Type B pancreatic cell (in vitro differentiated cells): ENCODE measurements around the gene NOP58. TPM values are rescaled to one million over a fixed set of nuclear protein-coding genes. Genes with fewer than 3 reads are reported as not detected.
"Not testable (repeated sequence)": the region's sequence is repeated elsewhere in the genome, so short reads cannot be mapped to it uniquely, and the experiment has no call there.

Experiments
- DNase-seq: peaks from one replicate; pipeline ENCODE4 v3.0.0; 2021; ENCODE audit warnings: mixed read lengths; ENCODE audit not compliant: unreplicated experiment; ENCODE audit errors: extremely low spot score
- H3K27ac Mint-ChIP-seq: 2 replicates; pipeline ENCODE4 v1.8.0; 2021; ENCODE audit warnings: mild to moderate bottlenecking, mixed read lengths
- H3K27me3 Mint-ChIP-seq: 2 replicates; pipeline ENCODE4 v1.8.0; 2021; ENCODE audit warnings: mixed read lengths
- H3K36me3 Mint-ChIP-seq: 2 replicates; pipeline ENCODE4 v1.8.0; 2021; ENCODE audit warnings: mixed read lengths
- H3K4me1 Mint-ChIP-seq: one replicate; pipeline ENCODE4 v1.8.0; 2021; ENCODE audit warnings: mixed read lengths; ENCODE audit not compliant: unreplicated experiment
- H3K4me3 Mint-ChIP-seq: 2 replicates; pipeline ENCODE4 v1.8.0; 2021; ENCODE audit warnings: mild to moderate bottlenecking, mixed read lengths
- H3K9me3 Mint-ChIP-seq: 2 replicates; pipeline ENCODE4 v1.8.0; 2021; ENCODE audit warnings: mixed read lengths
- total RNA-seq: library from RNA; stranded (reverse); gene quantifications from 2 replicates; pipeline ENCODE4 v1.2.1, GENCODE V29; 2021; ENCODE audit warnings: low replicate concordance
- TF ChIP-seq, protein P1 (sequence below): fragments of 200-600 bp; sonication (generic); conservative IDR thresholded peaks from 2 replicates; pipeline ENCODE4 v1.5.0; 2021; ENCODE audit warnings: antibody characterized with exemption, mild to moderate bottlenecking

The NOP58 gene
- total RNA-seq, 1 donor from 2014 or later, result 79.4 TPM

DNA sequence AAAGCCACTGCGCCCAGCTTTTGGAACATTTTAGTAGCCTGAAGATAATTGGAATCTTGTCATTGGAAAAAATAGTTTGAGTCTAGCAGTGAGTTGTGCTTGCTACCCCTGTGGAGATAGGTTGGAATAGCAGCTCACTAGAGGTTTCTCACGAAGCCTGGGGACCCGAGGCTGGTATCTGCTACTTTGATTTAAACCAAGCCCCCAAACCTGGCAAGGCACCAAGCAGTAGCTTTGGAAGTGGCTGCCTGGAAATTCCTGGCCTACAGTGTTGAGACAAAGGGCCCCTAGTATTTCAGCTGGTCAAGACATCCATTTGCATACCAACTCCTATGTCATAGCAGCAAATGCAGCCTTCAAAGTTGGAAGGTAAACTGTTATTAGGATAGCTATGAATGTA is 42.1 kb downstream of the NOP58 start:
- TF ChIP-seq, protein P1, sequence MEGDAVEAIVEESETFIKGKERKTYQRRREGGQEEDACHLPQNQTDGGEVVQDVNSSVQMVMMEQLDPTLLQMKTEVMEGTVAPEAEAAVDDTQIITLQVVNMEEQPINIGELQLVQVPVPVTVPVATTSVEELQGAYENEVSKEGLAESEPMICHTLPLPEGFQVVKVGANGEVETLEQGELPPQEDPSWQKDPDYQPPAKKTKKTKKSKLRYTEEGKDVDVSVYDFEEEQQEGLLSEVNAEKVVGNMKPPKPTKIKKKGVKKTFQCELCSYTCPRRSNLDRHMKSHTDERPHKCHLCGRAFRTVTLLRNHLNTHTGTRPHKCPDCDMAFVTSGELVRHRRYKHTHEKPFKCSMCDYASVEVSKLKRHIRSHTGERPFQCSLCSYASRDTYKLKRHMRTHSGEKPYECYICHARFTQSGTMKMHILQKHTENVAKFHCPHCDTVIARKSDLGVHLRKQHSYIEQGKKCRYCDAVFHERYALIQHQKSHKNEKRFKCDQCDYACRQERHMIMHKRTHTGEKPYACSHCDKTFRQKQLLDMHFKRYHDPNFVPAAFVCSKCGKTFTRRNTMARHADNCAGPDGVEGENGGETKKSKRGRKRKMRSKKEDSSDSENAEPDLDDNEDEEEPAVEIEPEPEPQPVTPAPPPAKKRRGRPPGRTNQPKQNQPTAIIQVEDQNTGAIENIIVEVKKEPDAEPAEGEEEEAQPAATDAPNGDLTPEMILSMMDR, result no peak
- no peaks in the 10 kb centered on the region for H3K27me3 Mint-ChIP-seq
- H3K4me3 Mint-ChIP-seq, result no peak overlapping the region
- no peaks in the 10 kb centered on the region for H3K4me1 Mint-ChIP-seq
- H3K36me3 Mint-ChIP-seq, result peaks cover 30% of the 10 kb centered on the region
- H3K9me3 Mint-ChIP-seq, result no peaks in the 10 kb centered on the region
- no peak overlapping the region for H3K27ac Mint-ChIP-seq
- DNase-seq, result no peak

DNA sequence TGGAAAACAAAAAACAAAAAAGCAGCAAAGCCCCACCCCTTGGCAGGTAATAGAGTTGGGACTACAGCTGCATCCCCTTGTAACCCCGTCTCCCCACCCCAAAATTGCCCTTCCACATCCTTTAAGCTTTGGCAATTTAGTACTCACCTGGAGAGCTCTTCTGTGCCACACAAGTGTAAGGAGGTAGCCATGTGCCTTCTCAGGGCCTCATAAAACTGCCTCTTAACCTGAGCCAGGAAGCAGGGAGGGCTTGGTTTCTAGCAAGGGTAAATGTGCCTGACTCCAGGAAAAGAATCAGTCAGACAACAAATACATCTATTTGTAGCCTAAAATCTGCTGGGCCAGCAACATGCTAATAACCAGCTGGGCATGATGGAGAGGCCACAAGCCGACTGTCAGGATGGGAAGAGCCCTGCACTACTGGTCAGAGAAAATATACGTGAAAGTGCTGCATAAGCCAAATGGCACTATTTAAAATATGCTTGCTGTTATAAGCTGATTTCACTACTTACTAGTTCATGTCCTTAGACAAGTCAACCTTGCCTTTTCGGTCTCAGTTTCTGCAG is 46.3 kb downstream of the NOP58 start:
- H3K4me3 Mint-ChIP-seq, result no peak overlapping the region
- no peaks in the 10 kb centered on the region for H3K4me1 Mint-ChIP-seq
- peaks cover 11% of the 10 kb centered on the region for H3K36me3 Mint-ChIP-seq
- no peak for DNase-seq
- no peak overlapping the region for H3K27ac Mint-ChIP-seq
- no peaks in the 10 kb centered on the region for H3K27me3 Mint-ChIP-seq
- TF ChIP-seq, protein P1, result no peak
- no peaks in the 10 kb centered on the region for H3K9me3 Mint-ChIP-seq

DNA sequence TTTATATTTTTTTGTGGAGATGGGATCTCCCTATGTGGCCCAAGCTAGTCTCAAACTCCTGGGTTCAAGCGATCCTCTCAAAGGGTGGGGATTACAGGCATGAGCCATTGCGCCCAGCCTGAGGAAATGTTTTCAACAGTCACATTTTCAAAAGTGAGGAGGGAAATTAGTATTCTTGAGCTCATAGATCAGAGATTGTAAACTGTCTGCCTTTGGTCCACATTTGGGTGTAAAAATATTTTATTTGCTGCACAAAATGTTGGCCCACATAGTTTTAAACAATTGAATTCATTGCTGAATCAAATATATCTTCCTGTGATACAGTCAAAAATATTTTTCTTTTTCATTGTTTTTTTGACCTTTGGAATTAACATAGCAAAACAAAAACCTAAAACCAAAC is 48.6 kb downstream of the NOP58 start:
- H3K9me3 Mint-ChIP-seq, result no peaks in the 10 kb centered on the region
- no peak for DNase-seq
- H3K27ac Mint-ChIP-seq, result no peak overlapping the region
- TF ChIP-seq, protein P1, result no peak
- no peaks in the 10 kb centered on the region for H3K27me3 Mint-ChIP-seq
- no peak overlapping the region for H3K4me3 Mint-ChIP-seq
- H3K4me1 Mint-ChIP-seq, result no peaks in the 10 kb centered on the region
- H3K36me3 Mint-ChIP-seq, result peaks cover 7% of the 10 kb centered on the region

DNA sequence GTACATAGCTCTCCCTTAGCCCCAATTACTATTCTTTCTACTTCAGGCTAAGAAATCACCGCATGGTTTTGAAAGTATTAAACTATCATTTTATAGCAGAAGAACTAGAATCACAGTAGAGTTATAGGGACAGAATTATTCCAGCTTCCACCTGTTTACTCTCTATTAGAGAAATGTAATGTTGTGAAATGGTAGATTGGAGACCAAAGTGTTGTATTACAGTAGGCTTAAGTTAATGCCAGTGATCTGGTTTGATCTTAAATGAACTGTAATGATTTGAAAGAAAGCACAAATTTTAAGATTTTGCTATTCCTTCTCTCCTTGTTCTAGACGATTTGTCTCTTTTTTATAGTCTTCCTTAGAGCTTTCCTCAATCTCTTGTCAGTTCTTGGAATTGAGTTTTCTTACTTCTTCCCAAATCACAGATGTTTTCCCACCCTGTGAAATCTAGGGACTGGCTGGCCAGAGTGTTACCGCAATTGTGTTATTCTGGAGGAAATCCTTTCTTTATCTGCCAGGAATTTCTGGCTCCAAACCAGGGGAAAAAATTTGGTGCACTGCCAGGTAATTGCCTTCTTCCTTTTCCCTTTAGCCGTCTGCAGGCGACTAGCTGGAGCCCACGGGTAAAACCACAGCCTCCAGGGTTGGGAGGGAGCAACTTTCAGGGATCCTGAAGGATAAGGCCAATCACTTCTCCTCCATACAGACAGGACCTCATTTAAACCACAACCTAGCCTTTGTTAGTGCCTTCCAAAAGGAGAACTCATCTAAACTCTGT is 51.7 kb downstream of the NOP58 start:
- H3K4me1 Mint-ChIP-seq, result no peaks in the 10 kb centered on the region
- H3K27me3 Mint-ChIP-seq, result no peaks in the 10 kb centered on the region
- no peak overlapping the region for H3K27ac Mint-ChIP-seq
- no peaks in the 10 kb centered on the region for H3K36me3 Mint-ChIP-seq
- H3K9me3 Mint-ChIP-seq, result no peaks in the 10 kb centered on the region
- TF ChIP-seq, protein P1, result no peak
- DNase-seq, result no peak
- H3K4me3 Mint-ChIP-seq, result no peak overlapping the region

DNA sequence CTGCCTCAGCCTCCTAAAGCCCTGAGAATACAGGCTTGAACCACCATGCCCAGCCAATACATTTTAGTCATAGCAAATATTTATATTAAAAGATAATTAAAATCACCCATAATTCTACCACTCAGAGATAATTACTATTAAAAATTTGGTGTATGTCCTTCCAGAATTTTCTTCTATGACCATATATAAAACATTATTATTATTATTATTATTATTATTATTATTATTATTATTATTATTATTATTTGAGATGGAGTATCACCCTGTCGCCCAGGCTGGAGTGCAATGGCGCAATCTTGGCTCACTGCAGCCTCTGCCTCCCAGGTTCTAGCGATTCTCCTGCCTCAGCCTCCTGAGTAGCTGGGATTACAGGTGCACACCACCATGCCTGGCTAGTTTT is 54.8 kb downstream of the NOP58 start:
- not testable (repeated sequence) for H3K27ac Mint-ChIP-seq, H3K36me3 Mint-ChIP-seq, H3K4me3 Mint-ChIP-seq, H3K4me1 Mint-ChIP-seq, H3K27me3 Mint-ChIP-seq, DNase-seq, H3K9me3 Mint-ChIP-seq

DNA sequence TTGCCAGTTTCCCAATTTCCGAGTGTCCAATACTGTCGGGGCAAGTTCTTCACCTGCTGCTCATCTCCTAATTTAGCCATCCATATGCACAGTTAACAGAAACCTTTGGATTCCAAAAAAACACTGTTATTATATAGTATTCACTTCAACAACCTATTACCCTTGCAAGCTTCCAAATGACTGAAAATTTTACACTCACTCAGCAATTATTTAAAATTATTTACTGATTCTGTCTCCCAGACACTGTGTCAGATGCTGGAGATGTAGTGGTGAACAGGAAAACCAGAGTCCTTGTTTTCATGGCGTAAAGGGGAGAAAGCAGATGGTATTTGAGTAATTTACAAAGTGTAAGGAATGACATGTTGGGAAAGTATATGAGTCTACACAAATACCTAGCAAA is 56.9 kb downstream of the NOP58 start:
- no peaks in the 10 kb centered on the region for H3K4me1 Mint-ChIP-seq
- no peaks in the 10 kb centered on the region for H3K9me3 Mint-ChIP-seq
- no peak overlapping the region for H3K27ac Mint-ChIP-seq
- DNase-seq, result no peak
- TF ChIP-seq, protein P1, result no peak
- H3K36me3 Mint-ChIP-seq, result peaks cover 9% of the 10 kb centered on the region
- H3K27me3 Mint-ChIP-seq, result no peaks in the 10 kb centered on the region
- no peak overlapping the region for H3K4me3 Mint-ChIP-seq
